Measurements from ENCODE around the gene NTSR1.

DNA sequence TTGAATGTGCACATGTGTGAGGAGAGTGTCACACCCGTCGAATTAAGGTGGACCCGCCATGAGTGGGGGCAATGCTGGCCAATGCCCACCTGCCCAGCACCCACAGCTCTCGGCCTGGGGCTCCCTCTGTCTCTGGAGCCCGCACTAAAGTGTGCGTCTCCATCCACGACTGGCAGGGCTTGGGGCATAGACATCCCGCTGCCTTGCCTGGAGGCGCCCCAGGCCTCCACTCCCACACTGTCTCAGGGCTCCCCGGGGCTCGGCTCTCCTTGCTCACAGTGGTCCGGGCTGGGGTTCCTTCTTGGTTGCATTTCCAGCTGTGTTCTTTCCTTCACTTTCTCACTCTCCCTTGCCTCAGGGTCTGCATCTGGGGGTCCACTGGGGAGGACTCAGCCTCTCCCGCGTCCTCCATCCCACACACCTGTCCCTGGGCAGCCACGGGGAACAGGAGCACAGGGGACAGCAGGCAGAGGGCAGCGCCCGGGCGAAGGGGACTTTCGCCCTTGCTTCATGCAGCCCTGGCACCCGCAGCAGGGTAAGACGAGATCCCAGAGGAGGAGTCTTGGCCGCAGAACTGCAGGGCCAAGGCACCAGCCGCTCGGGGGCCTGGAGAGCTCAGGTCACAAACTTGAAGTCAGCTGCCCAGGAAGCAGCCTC lies 67.5 kb downstream of the NTSR1 start:
- no peak for TF ChIP-seq POLR2A (IDR thresholded peaks at IDR 0.05)
- TF ChIP-seq, protein P1, sequence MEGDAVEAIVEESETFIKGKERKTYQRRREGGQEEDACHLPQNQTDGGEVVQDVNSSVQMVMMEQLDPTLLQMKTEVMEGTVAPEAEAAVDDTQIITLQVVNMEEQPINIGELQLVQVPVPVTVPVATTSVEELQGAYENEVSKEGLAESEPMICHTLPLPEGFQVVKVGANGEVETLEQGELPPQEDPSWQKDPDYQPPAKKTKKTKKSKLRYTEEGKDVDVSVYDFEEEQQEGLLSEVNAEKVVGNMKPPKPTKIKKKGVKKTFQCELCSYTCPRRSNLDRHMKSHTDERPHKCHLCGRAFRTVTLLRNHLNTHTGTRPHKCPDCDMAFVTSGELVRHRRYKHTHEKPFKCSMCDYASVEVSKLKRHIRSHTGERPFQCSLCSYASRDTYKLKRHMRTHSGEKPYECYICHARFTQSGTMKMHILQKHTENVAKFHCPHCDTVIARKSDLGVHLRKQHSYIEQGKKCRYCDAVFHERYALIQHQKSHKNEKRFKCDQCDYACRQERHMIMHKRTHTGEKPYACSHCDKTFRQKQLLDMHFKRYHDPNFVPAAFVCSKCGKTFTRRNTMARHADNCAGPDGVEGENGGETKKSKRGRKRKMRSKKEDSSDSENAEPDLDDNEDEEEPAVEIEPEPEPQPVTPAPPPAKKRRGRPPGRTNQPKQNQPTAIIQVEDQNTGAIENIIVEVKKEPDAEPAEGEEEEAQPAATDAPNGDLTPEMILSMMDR (IDR thresholded peaks at IDR 0.05) = no peak
